Neutrophil (primary cell): ENCODE measurements around the gene NRXN2.

Experiments used
- H3K27ac ChIP-seq: fragments of 200-600 bp; sonication (generic); 2 replicates; pipeline ENCODE4 v1.5.1; 2016; ENCODE audit warnings: mild to moderate bottlenecking, moderate library complexity
- H3K27me3 ChIP-seq: fragments of 200-600 bp; sonication (generic); 2 replicates; pipeline ENCODE4 v1.6.0; 2016; ENCODE audit warnings: mild to moderate bottlenecking
- H3K36me3 ChIP-seq: fragments of 200-600 bp; sonication (generic); 2 replicates; pipeline ENCODE4 v1.5.1; 2017
- H3K4me1 ChIP-seq, 2 experiments: fragments of 200-600 bp in 1 of 2; sonication (generic) in 1 of 2; 1 replicate in 1 of 2; 2 replicates in 1 of 2; pipeline versions ENCODE4 v1.5.1 to v1.6.1; 2013 to 2016; ENCODE audit warnings: low read depth in 1 of 2, low read length in 1 of 2, mild to moderate bottlenecking in 1 of 2, moderate library complexity in 1 of 2; ENCODE audit not compliant: control insufficient read depth in 1 of 2, insufficient read depth in 1 of 2
- H3K4me3 ChIP-seq, 2 experiments: fragments of 200-600 bp in 1 of 2; sonication (generic) in 1 of 2; 1 replicate in 1 of 2; 2 replicates in 1 of 2; pipeline ENCODE4 v1.5.1; 2013 to 2016; ENCODE audit warnings: low read depth in 1 of 2, low read length in 1 of 2, mild to moderate bottlenecking in 1 of 2, moderate library complexity in 1 of 2
- H3K9me3 ChIP-seq: fragments of 200-600 bp; sonication (generic); 2 replicates; pipeline ENCODE4 v1.5.1; 2016
- TF ChIP-seq, protein P1 (sequence below): fragments of 200-600 bp; sonication (generic); IDR thresholded peaks from 2 replicates; pipeline ENCODE4 v1.5.1; 2016; ENCODE audit warnings: antibody characterized with exemption

Gene NRXN2

DNA sequence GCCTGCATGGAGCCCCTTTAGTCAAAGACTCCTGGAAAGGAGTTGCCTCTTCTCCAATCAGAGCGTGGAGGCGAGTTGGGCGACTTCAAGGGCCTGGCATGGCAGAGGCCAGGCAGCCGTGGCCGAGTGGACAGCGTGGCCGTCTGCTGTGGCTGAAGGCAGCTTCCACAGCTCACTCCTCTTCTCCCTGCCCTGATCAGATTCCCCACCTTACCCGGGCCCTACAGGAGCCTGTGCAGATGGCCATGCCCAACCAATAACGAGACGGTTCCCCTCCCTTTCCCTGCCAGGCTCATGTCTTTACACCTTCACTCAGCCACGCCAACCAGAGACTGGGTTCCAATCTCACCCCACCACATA, 152.0 kb downstream of the NRXN2 start:
- peaks cover 7 to 8% of the 10 kb centered on the region in 2 experiments for H3K4me1 ChIP-seq
- no peak overlapping the region for H3K27ac ChIP-seq
- no peaks in the 10 kb centered on the region for H3K9me3 ChIP-seq
- no peak overlapping the region for H3K4me3 ChIP-seq
- no peaks in the 10 kb centered on the region for H3K27me3 ChIP-seq
- TF ChIP-seq, protein P1, sequence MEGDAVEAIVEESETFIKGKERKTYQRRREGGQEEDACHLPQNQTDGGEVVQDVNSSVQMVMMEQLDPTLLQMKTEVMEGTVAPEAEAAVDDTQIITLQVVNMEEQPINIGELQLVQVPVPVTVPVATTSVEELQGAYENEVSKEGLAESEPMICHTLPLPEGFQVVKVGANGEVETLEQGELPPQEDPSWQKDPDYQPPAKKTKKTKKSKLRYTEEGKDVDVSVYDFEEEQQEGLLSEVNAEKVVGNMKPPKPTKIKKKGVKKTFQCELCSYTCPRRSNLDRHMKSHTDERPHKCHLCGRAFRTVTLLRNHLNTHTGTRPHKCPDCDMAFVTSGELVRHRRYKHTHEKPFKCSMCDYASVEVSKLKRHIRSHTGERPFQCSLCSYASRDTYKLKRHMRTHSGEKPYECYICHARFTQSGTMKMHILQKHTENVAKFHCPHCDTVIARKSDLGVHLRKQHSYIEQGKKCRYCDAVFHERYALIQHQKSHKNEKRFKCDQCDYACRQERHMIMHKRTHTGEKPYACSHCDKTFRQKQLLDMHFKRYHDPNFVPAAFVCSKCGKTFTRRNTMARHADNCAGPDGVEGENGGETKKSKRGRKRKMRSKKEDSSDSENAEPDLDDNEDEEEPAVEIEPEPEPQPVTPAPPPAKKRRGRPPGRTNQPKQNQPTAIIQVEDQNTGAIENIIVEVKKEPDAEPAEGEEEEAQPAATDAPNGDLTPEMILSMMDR = no peak
- H3K36me3 ChIP-seq = no peaks in the 10 kb centered on the region

DNA sequence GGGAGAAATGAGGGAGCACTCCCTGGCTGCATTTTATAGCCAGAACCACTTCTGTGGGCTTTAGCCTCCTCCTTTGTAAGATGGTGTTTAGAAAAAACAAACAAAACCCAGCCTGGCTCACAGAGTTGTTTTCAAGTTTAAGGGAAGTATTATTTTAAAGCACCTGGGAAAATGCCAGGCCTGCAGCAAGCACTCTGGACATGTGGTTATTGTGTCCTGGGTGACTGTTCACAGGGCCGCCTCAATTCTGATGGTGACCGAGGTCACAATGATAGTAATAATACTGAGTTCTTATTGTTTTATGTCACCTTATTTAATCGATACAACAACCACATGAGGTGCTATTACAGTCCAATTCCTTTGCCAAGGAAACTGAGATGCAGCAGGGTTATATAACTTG, 152.7 kb downstream of the NRXN2 start:
- TF ChIP-seq, protein P1 = no peak

DNA sequence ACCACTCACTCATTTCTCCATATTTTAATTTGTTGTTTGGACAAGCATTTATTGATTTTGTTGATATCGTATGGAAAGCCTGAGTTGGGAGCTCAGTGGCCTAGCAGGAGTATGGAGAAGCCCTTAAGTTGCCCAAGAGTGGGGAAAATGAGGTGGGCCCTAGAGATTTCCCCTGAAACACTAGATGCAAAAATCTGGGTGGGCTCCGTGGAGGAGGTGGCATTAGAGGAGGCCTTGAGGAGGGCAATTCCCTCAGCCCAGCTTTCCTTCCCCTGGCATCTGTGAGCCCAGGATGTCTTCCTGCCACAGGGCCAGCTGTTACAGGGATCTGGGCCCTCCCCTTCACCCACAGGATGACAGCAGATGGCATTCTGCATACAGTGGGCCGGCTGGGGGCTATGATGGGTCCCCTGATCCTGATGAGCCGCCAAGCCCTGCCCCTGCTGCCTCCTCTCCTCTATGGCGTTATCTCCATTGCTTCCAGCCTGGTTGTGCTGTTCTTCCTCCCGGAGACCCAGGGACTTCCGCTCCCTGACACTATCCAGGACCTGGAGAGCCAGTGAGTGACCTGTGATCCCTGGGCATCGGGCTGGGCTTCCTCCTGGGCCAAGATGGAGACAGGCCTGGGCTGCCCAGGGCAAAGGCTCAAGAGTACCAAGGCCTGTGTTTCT, 153.6 kb downstream of the NRXN2 start:
- TF ChIP-seq, protein P1 = no peak
- Histone ChIP-seq H3K4me3 (no peak overlapping the region), H3K9me3 (no peaks in the 10 kb centered on the region), H3K27ac (no peak overlapping the region), H3K27me3 (no peaks in the 10 kb centered on the region), H3K4me1 (peaks cover 7 to 8% of the 10 kb centered on the region in 2 experiments), H3K36me3 (no peaks in the 10 kb centered on the region)

More for the DNA sequence above, 152.7 kb downstream of the NRXN2 start:
- Histone ChIP-seq H3K36me3 (no peaks in the 10 kb centered on the region), H3K27me3 (no peaks in the 10 kb centered on the region), H3K9me3 (no peaks in the 10 kb centered on the region), H3K4me3 (no peak overlapping the region), H3K4me1 (peaks cover 7 to 8% of the 10 kb centered on the region in 2 experiments), H3K27ac (no peak overlapping the region)

DNA sequence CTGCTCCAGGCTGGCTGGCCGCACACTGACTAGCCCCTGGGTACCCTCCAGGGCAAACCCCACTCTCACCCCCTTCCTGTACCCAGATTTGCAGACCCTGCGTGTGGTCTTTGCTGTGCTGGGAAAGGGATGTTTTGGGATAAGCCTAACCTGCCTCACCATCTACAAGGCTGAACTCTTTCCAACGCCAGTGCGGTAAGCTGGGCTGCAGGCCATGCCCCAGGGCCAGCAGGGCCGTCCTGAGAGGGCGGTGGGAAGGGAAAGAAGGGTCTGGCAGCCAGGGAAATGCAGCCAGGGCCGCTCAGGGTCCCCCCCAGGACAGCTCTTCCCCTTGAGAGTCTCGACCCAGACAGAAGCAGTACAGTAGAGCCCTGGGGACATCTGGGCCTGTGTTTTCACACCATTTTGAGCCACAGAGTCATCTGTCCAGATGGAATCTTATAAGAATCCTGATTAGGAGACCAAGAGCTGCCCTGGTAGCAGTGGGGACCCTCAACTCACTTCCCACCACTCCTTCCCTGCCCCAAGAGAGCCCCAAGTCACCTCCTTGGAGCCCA, 154.3 kb downstream of the NRXN2 start:
- no peaks in the 10 kb centered on the region for H3K9me3 ChIP-seq
- peaks cover 7 to 8% of the 10 kb centered on the region in 2 experiments for H3K4me1 ChIP-seq
- TF ChIP-seq, protein P1 = no peak
- H3K27me3 ChIP-seq = no peaks in the 10 kb centered on the region
- no peak overlapping the region for H3K27ac ChIP-seq
- H3K4me3 ChIP-seq = no peak overlapping the region
- H3K36me3 ChIP-seq = no peaks in the 10 kb centered on the region

DNA sequence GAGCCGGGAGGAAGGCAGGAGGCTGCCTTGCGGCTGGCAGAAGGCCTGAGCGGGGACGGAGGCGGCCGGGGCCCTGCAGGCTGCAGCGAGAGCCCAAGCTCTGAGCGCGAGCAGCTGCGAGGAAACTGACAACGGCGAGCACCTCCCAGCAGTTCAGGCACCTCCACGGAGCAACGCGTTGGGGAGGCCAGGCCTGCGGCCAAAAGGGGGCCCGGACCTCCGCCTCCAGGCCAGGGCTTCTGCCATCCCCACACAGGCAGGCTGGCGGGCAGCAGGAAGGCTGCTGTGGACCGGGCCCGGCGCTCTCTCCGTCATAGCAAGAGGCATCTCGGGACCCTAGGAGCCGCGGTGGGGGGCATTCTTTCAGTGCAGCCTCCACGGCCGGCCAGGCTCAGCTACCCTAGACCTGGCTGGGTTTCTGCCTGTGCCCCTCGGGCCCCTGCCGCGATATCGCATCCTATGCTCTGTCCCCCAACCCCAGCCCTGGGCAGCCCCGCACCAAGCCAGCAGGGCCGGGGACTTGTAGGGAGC, 154.9 kb downstream of the NRXN2 start:
- Histone ChIP-seq H3K4me1 (peaks cover 7 to 8% of the 10 kb centered on the region in 2 experiments), H3K4me3 (no peak overlapping the region), H3K27ac (no peak overlapping the region), H3K36me3 (no peaks in the 10 kb centered on the region), H3K27me3 (no peaks in the 10 kb centered on the region), H3K9me3 (no peaks in the 10 kb centered on the region)
- TF ChIP-seq, protein P1 = no peak
